ENCODE data around the gene HCFC1.

DNA sequence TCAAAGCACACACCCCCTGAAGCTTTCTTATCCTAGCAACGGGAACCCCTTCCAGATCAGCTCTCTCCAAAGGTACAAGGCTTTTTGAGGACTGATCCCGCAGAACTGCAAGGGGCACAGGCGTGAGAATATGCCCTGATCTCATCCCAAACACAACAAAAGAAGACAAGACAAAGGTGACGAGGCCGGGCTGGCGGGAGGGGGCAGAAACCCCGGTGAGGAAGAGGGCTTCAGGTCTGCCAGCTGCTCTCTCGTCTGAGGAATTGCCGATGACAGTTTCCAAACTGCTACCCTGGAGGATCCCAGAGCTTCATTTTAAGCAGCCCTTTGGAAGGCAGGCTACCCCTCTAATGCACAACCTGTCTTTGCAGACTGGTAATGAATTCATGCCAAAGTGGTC, 3.4 kb downstream of the HCFC1 start:
- TF ChIP-seq, protein P1, sequence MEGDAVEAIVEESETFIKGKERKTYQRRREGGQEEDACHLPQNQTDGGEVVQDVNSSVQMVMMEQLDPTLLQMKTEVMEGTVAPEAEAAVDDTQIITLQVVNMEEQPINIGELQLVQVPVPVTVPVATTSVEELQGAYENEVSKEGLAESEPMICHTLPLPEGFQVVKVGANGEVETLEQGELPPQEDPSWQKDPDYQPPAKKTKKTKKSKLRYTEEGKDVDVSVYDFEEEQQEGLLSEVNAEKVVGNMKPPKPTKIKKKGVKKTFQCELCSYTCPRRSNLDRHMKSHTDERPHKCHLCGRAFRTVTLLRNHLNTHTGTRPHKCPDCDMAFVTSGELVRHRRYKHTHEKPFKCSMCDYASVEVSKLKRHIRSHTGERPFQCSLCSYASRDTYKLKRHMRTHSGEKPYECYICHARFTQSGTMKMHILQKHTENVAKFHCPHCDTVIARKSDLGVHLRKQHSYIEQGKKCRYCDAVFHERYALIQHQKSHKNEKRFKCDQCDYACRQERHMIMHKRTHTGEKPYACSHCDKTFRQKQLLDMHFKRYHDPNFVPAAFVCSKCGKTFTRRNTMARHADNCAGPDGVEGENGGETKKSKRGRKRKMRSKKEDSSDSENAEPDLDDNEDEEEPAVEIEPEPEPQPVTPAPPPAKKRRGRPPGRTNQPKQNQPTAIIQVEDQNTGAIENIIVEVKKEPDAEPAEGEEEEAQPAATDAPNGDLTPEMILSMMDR (IDR thresholded peaks at IDR 0.05) = no peak
- no peak for TF ChIP-seq RCOR1 (IDR thresholded peaks at IDR 0.05; ENCODE audit: low read depth, low read length)
- TF ChIP-seq RAD21 (conservative IDR thresholded peaks at IDR 0.05 in 1 of 2, IDR thresholded peaks at IDR 0.05 in 1 of 2) = no peak
- no peak for TF ChIP-seq MYC (IDR thresholded peaks at IDR 0.05; ENCODE audit: borderline replicate concordance, low read length)
- no peak for TF ChIP-seq POLR2A (IDR thresholded peaks at IDR 0.05; ENCODE audit: low read length)
- TF ChIP-seq, protein P2, sequence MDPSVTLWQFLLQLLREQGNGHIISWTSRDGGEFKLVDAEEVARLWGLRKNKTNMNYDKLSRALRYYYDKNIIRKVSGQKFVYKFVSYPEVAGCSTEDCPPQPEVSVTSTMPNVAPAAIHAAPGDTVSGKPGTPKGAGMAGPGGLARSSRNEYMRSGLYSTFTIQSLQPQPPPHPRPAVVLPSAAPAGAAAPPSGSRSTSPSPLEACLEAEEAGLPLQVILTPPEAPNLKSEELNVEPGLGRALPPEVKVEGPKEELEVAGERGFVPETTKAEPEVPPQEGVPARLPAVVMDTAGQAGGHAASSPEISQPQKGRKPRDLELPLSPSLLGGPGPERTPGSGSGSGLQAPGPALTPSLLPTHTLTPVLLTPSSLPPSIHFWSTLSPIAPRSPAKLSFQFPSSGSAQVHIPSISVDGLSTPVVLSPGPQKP (IDR thresholded peaks at IDR 0.05; ENCODE audit: low read depth, low read length) = no peak
- TF ChIP-seq, protein P3, sequence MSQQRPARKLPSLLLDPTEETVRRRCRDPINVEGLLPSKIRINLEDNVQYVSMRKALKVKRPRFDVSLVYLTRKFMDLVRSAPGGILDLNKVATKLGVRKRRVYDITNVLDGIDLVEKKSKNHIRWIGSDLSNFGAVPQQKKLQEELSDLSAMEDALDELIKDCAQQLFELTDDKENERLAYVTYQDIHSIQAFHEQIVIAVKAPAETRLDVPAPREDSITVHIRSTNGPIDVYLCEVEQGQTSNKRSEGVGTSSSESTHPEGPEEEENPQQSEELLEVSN (IDR thresholded peaks at IDR 0.05; ENCODE audit: borderline replicate concordance, low read depth) = no peak
- TF ChIP-seq, protein P4, sequence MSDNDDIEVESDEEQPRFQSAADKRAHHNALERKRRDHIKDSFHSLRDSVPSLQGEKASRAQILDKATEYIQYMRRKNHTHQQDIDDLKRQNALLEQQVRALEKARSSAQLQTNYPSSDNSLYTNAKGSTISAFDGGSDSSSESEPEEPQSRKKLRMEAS (IDR thresholded peaks at IDR 0.05) = no peak
- no peak for TF ChIP-seq MAFK (IDR thresholded peaks at IDR 0.05; ENCODE audit: partially characterized antibody)
- TF ChIP-seq CEBPB (IDR thresholded peaks at IDR 0.05) = no peak
- no peak for TF ChIP-seq RNF2 (IDR thresholded peaks at IDR 0.05; ENCODE audit: borderline replicate concordance, low read depth)
- TF ChIP-seq EP300 (IDR thresholded peaks at IDR 0.05) = no peak

All from A549 (cell line).